GM23338 (cell line): ENCODE measurements around the gene TNFAIP8L3. TPM values are rescaled to one million over a fixed set of nuclear protein-coding genes. Genes with fewer than 3 reads are reported as not detected.

ENCODE experiments used
- ATAC-seq: fragments of 200-7000 bp; cut with Tn5 transposase; 3 replicates; pipeline ENCODE4 v1.9.1; 2020
- DNase-seq: peaks from one replicate; pipeline ENCODE4 v3.0.0-alpha.2; 2015; ENCODE audit warnings: low spot score
- H2AFZ ChIP-seq: fragments of 200-600 bp; sonication (generic); 2 replicates; pipeline ENCODE4 v1.8.0; 2016; ENCODE audit warnings: antibody characterized with exemption, mild to moderate bottlenecking, moderate library complexity
- H3F3A ChIP-seq: fragments of 200-600 bp; sonication (generic); replicated peaks from 2 replicates; pipeline ENCODE4 v1.8.0; 2017; ENCODE audit warnings: antibody characterized with exemption, mixed run types, low read depth
- H3K27ac ChIP-seq: fragments of 200-600 bp; sonication (generic); 2 replicates; pipeline ENCODE4 v1.6.1; 2016; ENCODE audit warnings: low read depth
- H3K27me3 ChIP-seq: fragments of 200-600 bp; sonication (generic); 2 replicates; pipeline ENCODE4 v1.8.0; 2016; ENCODE audit warnings: mild to moderate bottlenecking, mixed run types, moderate library complexity; ENCODE audit not compliant: insufficient read depth
- H3K36me3 ChIP-seq: fragments of 200-600 bp; sonication (generic); 2 replicates; pipeline ENCODE4 v1.8.0; 2016; ENCODE audit warnings: mild to moderate bottlenecking; ENCODE audit not compliant: insufficient read depth
- H3K4me1 ChIP-seq: fragments of 200-600 bp; sonication (generic); 2 replicates; pipeline ENCODE4 v1.8.0; 2016; ENCODE audit warnings: mild to moderate bottlenecking, moderate library complexity; ENCODE audit not compliant: insufficient read depth
- H3K4me2 ChIP-seq: fragments of 200-600 bp; sonication (generic); 2 replicates; pipeline ENCODE4 v1.7.1; 2017; ENCODE audit warnings: mixed run types
- H3K4me3 ChIP-seq: fragments of 200-600 bp; sonication (generic); 2 replicates; pipeline ENCODE4 v1.6.1; 2016; ENCODE audit warnings: mixed run types
- H3K79me2 ChIP-seq: fragments of 200-600 bp; sonication (generic); replicated peaks from 2 replicates; pipeline ENCODE4 v1.8.0; 2017; ENCODE audit warnings: mild to moderate bottlenecking; ENCODE audit not compliant: insufficient read depth
- H3K9me2 ChIP-seq: fragments of 200-600 bp; sonication (generic); 2 replicates; pipeline ENCODE4 v1.8.0; 2017; ENCODE audit not compliant: insufficient read depth
- H4K20me1 ChIP-seq: fragments of 200-600 bp; sonication (generic); replicated peaks from 2 replicates; pipeline ENCODE4 v1.8.0; 2017; ENCODE audit warnings: mild to moderate bottlenecking; ENCODE audit not compliant: insufficient read depth
- H3K27ac Mint-ChIP-seq: 2 replicates; pipeline ENCODE4 v1.8.0; 2020; ENCODE audit warnings: inconsistent platforms, mild to moderate bottlenecking, moderate library complexity, mixed read lengths
- H3K27me3 Mint-ChIP-seq: 3 replicates; pipeline ENCODE4 v1.8.0; 2022; ENCODE audit warnings: low read depth, mild to moderate bottlenecking, moderate library complexity, mixed read lengths, inconsistent platforms; ENCODE audit not compliant: insufficient read depth, poor library complexity
- H3K36me3 Mint-ChIP-seq: 3 replicates; pipeline ENCODE4 v1.8.0; 2021; ENCODE audit warnings: low read depth, mild to moderate bottlenecking, inconsistent platforms, moderate library complexity, mixed read lengths
- H3K4me1 Mint-ChIP-seq: 3 replicates; pipeline ENCODE4 v1.8.0; 2020; ENCODE audit warnings: mild to moderate bottlenecking, inconsistent platforms, mixed read lengths
- H3K4me3 Mint-ChIP-seq: 3 replicates; pipeline ENCODE4 v1.8.0; 2021; ENCODE audit warnings: moderate library complexity, mild to moderate bottlenecking, inconsistent platforms, mixed read lengths
- H3K9me3 Mint-ChIP-seq: 3 replicates; pipeline ENCODE4 v1.8.0; 2020; ENCODE audit warnings: moderate library complexity, mild to moderate bottlenecking, inconsistent platforms, mixed read lengths
- CREB1 ChIP-seq: fragments of 250-450 bp; sonication (Bioruptor Pico); IDR thresholded peaks from 2 replicates; pipeline ENCODE4 v1.5.0; 2020; ENCODE audit warnings: low read depth, mild to moderate bottlenecking, moderate library complexity
- CTCF ChIP-seq, 2 experiments: fragments of 200-600 bp in 1 of 2; sonication (generic) in 1 of 2; conservative IDR thresholded peaks; 2 replicates each; pipeline versions ENCODE4 v1.5.1 to v1.6.1; 2016 to 2017; ENCODE audit warnings: antibody characterized with exemption in 2 of 2, low read depth in 2 of 2, mild to moderate bottlenecking in 2 of 2, moderate library complexity in 1 of 2
- ETS1 ChIP-seq: IDR thresholded peaks from 2 replicates; pipeline ENCODE4 v1.6.1; 2016; ENCODE audit warnings: antibody characterized with exemption
- EZH2 ChIP-seq: fragments of 200-600 bp; sonication (generic); IDR thresholded peaks from one replicate; pipeline ENCODE4 v1.8.0; 2017; ENCODE audit warnings: antibody characterized with exemption, mild to moderate bottlenecking, low read depth; ENCODE audit not compliant: unreplicated experiment
- EZH2phosphoT487 ChIP-seq: fragments of 200-600 bp; sonication (generic); IDR thresholded peaks from one replicate; pipeline ENCODE4 v1.8.1; 2018; ENCODE audit warnings: antibody characterized with exemption; ENCODE audit not compliant: unreplicated experiment
- JUNB ChIP-seq: IDR thresholded peaks from one replicate; pipeline ENCODE4 v1.6.1; 2016; ENCODE audit warnings: antibody characterized with exemption; ENCODE audit not compliant: unreplicated experiment
- NANOG ChIP-seq: IDR thresholded peaks from 2 replicates; pipeline ENCODE4 v1.6.1; 2016; ENCODE audit warnings: antibody characterized with exemption, borderline replicate concordance
- POLR2AphosphoS5 ChIP-seq: IDR thresholded peaks from 2 replicates; pipeline ENCODE4 v1.6.1; 2016; ENCODE audit warnings: antibody characterized with exemption, low read depth
- REST ChIP-seq: IDR thresholded peaks from one replicate; pipeline ENCODE4 v1.6.1; 2018; ENCODE audit warnings: antibody characterized with exemption; ENCODE audit not compliant: unreplicated experiment
- STAT1 ChIP-seq: IDR thresholded peaks from one replicate; pipeline ENCODE4 v1.6.1; 2016; ENCODE audit warnings: antibody characterized with exemption; ENCODE audit not compliant: unreplicated experiment
- ZNF114 ChIP-seq: fragments of 250-450 bp; sonication (Bioruptor Pico); IDR thresholded peaks from 2 replicates; pipeline ENCODE4 v1.5.0; 2020; ENCODE audit warnings: mild to moderate bottlenecking, moderate library complexity
- ZNF331 ChIP-seq: fragments of 250-450 bp; sonication (Bioruptor Pico); IDR thresholded peaks from 2 replicates; pipeline ENCODE4 v1.5.0; 2020; ENCODE audit warnings: low read depth, mild to moderate bottlenecking, moderate library complexity
- ZNF462 ChIP-seq: fragments of 250-450 bp; sonication (Bioruptor Pico); IDR thresholded peaks from 2 replicates; pipeline ENCODE4 v1.5.0; 2020; ENCODE audit warnings: mild to moderate bottlenecking, moderate library complexity
- polyA plus RNA-seq: library from polyadenylated mRNA; unstranded; fragments of >200 nt; fragmentation: Nextera tagmentation; extraction: Ambion mirVana; gene quantifications from 2 replicates; pipeline ENCODE4 v1.2.1, GENCODE V29; 2016
- total RNA-seq: library from RNA; depleted of rRNA; stranded (reverse); fragments of >200 nt; shearing (Covaris generic); gene quantifications from 2 replicates; pipeline ENCODE4 v1.2.3, GENCODE V29; 2014

TNFAIP8L3 gene
- total and polyA plus RNA-seq, 2 experiments from 2014 or later = 0.23 to 0.31 TPM

GRCh38 chr15:51097553-51098330, 3.0 kb upstream of the TNFAIP8L3 start:
- DNase-seq (no peak), ATAC-seq (no peak)
- Histone ChIP-seq H3K79me2 (no peaks in the 10 kb centered on the region; the same call in 1 of the 2 replicates), H4K20me1 (0 out of 2 replicates have a peak, but pooled peaks cover 9% of the 10 kb centered on the region), H3K4me1 (0 out of 2 replicates have a peak, but pooled peaks cover 5% of the 10 kb centered on the region), H3K27ac (no peak overlapping the region), H3K4me3 (no peak overlapping the region), H2AFZ (no peak overlapping the region), H3K9me2 (no peaks in the 10 kb centered on the region; the same call in 1 of the 2 replicates), H3K27me3 (peaks cover 44% of the 10 kb centered on the region), H3F3A (no peaks in the 10 kb centered on the region), H3K4me2 (no peak overlapping the region), H3K36me3 (no peaks in the 10 kb centered on the region)
- peaks cover 37% of the 10 kb centered on the region for H3K27me3 Mint-ChIP-seq
- TF ChIP-seq ZNF114 (CRISPR knock-in tag) (no peak), CREB1 (no peak), STAT1 (no peak), EZH2 (no peak), ZNF331 (CRISPR knock-in tag) (no peak), EZH2phosphoT487 (no peak), NANOG (no peak), ETS1 (no peak), POLR2AphosphoS5 (no peak), ZNF462 (CRISPR knock-in tag) (no peak), CTCF (conservative IDR thresholded peaks at IDR 0.05; ENCODE audit: low read depth in 2 of 2) (no peak), REST (no peak), JUNB (no peak)
- no peak overlapping the region for H3K4me3 Mint-ChIP-seq
- no peak overlapping the region for H3K27ac Mint-ChIP-seq
- H3K9me3 Mint-ChIP-seq = no peaks in the 10 kb centered on the region
- H3K36me3 Mint-ChIP-seq = no peaks in the 10 kb centered on the region
- H3K4me1 Mint-ChIP-seq = peaks cover 4% of the 10 kb centered on the region; the same call in 2 of the 3 replicates
